Choroid plexus epithelial cell (primary cell): ENCODE data around the gene TMEM141.
"Not testable (repeated sequence)": the region's sequence is repeated elsewhere in the genome, so short reads cannot be mapped to it uniquely, and the experiment has no call there.

Source experiments
- DNase-seq: peaks from one replicate; pipeline ENCODE4 v3.0.0-alpha.2; 2010; ENCODE audit warnings: low read depth
- H3K4me3 ChIP-seq: 2 replicates; pipeline ENCODE4 v1.5.1; 2011; ENCODE audit warnings: low read depth, mild to moderate bottlenecking, control low read depth, low read length, moderate library complexity
- TF ChIP-seq, protein P1 (sequence below): conservative IDR thresholded peaks from 2 replicates; pipeline ENCODE4 v1.5.1; 2011; ENCODE audit warnings: low read depth, mild to moderate bottlenecking, control low read depth, inconsistent platforms, low read length, moderate library complexity

The TMEM141 gene

DNA sequence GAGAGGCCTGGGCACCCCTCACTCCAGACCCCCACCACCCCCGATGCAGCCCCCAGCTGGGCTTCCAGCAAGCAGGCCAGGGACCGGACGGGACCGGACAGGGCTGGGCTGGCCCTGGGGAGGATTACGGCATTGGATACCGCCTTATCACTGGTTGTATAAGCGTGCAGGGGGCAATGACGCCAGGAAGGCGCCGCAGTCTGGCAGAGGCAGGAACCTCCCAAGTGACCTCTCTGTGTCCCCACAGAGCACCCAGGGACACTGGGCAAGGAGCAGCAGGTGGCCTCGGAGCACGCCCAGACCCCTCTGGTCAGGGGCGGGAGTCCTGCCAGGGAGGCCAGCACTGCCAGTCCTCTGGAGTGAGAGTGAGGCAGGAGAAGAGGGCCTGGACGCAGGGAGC, 26.1 kb upstream of the TMEM141 start:
- no peak for DNase-seq
- H3K4me3 ChIP-seq = no peak overlapping the region
- TF ChIP-seq, protein P1, sequence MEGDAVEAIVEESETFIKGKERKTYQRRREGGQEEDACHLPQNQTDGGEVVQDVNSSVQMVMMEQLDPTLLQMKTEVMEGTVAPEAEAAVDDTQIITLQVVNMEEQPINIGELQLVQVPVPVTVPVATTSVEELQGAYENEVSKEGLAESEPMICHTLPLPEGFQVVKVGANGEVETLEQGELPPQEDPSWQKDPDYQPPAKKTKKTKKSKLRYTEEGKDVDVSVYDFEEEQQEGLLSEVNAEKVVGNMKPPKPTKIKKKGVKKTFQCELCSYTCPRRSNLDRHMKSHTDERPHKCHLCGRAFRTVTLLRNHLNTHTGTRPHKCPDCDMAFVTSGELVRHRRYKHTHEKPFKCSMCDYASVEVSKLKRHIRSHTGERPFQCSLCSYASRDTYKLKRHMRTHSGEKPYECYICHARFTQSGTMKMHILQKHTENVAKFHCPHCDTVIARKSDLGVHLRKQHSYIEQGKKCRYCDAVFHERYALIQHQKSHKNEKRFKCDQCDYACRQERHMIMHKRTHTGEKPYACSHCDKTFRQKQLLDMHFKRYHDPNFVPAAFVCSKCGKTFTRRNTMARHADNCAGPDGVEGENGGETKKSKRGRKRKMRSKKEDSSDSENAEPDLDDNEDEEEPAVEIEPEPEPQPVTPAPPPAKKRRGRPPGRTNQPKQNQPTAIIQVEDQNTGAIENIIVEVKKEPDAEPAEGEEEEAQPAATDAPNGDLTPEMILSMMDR = no peak

DNA sequence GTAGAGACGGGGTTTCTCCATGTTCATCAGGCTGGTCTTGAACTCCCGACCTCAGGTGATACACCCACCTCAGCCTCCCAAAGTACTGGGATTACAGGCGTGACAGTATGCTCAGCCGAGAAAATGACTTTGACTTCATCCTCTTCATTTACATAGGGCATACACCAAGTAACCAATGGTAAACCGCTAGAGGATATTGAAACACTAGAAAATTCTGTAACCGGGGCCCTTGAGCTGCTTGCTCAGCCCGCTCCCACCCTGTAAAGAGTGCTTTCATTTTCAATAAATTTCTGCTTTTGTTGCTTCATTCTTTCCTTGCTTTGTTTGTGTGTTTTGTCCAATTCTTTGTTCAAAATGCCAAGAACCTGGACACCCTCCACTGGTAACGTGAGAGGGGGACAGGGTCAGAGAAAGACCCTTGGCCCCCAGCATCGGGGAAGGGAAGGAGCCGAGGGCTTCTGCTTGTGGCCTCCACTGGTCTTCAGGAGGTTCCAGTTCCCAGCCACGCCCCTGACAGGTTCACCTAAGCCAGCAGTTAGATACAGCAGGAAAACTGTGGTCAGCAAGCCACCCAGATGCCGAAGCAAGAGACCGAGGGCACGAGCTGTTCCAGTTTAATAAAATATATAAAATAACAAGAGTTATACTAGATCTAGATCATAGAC, 25.3 kb upstream of the TMEM141 start:
- DNase-seq, H3K4me3 ChIP-seq: not testable (repeated sequence)

DNA sequence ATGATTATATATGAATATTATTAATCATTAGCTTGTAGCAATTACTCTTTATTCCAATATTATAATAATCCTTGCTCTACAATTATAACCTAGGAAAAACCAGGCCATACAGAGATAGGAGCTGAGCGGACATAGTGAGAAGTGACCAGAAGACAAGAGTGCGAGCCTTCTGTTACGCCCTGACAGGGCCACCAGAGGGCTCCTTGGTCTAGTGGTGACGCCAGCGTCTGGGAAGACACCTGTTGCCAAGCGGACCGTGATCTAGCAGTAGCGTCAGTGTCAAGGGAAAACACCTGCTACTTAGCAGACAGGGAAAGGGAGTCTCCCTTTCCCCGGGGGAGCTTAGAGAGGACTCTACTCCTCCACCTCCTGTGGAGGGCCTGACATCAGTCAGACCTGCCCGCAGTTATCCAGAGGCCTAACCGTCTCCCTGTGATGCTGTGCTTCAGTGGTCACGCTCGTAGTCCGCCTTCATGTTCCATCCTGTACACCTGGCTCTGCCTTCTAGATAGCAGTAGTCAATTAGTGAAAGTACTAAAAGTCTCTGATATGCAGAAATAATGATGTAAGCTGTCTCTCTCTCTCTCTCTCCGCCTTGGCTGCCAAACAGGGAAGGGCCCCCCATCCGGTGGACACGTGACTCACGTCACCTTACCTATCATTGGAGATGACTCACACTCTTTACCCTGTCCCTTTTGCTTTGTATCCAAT, 24.6 kb upstream of the TMEM141 start:
- DNase-seq = peak; percentile 61
- TF ChIP-seq, protein P1 = peak; percentile 20
- not testable (repeated sequence) for H3K4me3 ChIP-seq

DNA sequence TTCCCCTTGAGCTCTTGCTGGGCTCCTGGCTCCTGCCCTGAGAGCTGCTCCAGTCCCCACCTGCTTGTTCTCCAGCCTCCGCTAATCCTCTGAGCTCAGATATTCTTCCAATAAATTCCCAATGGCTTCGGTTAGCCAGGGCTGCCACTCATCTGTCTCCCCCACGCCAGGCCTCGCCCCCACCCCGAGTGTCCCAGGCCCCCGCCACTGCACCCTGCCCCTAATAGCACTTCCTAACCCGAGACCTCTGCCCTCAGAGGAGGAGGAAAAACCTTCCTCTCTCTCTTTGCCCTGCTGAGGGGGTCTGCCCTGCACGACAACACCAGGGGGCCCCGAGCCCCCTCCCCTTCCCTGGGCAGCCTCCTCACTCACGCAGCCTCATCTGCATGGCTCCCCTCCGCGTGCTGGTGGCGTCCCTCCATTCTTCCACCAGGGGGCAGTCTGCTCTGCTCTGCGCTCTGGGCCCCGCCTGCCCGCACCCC, 21.4 kb upstream of the TMEM141 start:
- peak; percentile 21 for DNase-seq

DNA sequence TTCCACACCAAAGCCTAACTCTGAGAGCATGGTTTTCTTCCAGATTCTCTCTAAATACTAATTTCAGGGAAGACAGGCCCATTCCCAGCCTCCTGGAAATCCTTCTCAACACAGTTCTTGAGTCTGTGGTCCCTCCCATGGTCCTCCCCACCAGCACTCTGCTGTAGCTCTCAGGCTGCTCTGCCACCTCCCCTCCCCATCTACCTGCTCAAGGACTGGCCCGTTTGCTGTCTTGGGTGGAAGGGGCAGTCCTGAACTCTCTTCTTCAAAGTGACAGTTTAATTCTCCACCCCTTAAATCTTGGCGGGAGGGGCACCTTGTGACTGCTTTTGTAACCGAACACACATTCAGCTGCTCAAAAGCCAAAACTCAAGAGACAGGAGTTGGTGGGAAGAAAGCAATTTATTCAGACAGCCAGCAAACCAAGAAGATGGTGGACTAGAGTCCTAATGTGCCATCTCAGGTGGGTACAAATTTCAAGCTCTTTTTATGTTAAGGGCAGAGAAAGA, 19.2 kb upstream of the TMEM141 start:
- DNase-seq = no peak
- no peak overlapping the region for H3K4me3 ChIP-seq
- TF ChIP-seq, protein P1 = no peak

More for the DNA sequence above, 21.4 kb upstream of the TMEM141 start:
- no peak overlapping the region for H3K4me3 ChIP-seq
- TF ChIP-seq, protein P1 = peak; percentile 67

DNA sequence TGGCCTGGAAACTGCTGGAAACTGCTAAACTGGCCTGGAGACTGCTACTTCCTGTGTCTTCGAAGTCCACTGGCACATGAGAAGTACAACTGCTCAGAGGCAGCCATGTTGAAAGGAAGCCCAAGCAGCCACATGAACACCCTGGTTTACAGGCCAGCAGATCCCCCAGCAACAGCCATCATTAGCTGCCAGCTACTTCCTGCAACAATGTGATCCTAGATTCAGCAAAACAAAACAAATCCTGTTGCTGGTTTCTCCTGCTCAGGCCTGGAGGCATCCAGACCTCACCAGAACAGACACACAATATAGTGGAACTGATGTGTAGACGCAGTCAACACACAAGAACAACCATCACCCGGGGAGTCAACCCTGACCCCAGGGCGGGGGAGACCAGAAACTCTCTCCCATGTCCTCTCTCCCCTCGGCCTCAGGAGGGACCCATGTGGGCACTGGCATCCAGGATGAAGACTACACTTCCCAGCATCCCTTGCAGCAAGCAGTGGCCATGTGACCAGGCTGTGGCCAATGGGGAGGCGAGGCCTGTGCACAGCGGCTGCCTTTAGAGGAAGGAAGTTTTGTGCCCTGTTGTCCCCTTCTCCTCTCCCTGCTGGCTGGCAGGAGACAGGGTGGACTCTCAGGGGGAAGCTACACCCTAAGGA, 17.6 kb upstream of the TMEM141 start:
- H3K4me3 ChIP-seq = no peak overlapping the region
- peak; percentile 42 for DNase-seq
- TF ChIP-seq, protein P1 = no peak

DNA sequence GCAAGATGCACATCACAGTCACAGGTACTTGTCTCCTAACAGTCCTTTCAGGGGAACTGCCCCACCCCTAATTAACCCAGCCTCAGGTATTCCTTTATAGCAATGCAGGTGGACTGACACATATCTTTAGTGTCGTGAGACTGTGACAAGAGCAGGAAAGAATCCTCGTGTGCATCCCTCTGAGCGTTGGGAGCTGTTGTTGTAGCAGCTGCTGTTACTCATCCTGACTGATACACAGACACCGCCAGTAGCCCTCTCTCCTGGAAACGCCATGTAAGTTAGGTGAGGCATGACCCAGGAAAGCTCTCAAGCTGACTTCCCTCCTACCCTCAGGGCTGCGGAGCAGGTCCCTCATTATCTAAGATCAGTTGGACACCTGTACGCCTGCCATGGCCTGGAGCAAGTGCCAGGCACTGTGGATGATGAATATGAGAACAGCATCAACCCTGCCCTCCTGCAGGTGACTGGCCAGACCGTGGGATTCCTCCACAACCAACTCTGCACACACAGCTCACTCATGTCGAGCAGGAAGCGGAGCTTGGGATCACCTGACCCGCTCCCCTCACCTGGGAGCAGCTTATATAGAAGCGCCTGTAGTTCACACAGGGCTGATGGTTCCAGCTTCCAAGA, 16.6 kb upstream of the TMEM141 start:
- TF ChIP-seq, protein P1 = no peak
- no peak overlapping the region for H3K4me3 ChIP-seq

More for the DNA sequence above, 16.6 kb upstream of the TMEM141 start:
- no peak for DNase-seq
